ENCODE data around the gene KCNK5.

The KCNK5 gene

DNA sequence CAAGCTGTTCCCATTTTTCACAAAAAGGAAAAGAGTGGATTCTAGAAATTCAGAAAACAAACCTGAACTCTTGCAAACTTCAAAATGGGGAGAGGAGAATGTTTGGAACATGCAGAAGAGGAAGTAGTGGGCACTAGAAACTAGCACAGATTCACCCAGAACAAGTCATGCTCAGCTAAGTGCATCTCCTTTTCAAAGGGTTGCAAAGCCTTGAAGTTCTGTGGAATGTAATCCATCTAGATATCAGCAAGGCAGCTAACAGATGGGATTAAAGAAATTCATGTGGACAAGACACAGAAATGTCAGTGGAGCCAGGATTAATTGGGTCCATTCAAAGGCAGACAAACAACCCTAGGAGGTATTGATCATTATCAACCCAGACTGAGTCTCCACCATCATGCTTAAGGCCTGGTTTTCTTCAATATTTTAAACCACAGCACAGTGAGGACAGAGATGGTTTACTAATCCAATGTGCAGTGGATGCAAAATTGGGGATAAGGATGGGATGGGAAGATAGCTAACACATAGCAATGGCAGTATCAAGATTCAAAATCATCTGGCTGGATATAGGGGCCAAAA lies 31.3 kb downstream of the KCNK5 start:
- no peak for DNase-seq (ENCODE audit: low read depth)

DNA sequence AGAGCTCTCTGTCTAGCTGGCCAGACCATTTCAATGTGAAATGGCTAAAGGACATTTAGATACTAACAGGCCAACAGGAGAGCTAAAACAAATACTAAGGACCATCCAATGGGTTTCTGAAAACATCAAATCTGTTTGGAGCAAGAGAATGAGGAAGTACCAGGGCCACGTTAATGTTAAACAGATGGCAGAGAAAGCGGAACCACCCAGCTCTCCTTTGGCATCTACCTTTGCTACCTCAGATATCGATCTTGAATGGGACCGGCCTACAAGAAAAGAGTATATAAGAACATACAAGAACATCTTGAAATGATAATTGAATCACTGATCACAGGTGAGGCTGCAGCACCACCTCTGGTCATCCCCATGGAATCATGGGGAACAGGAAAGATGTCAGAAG lies 31.8 kb downstream of the KCNK5 start:
- DNase-seq (ENCODE audit: low read depth), result no peak

DNA sequence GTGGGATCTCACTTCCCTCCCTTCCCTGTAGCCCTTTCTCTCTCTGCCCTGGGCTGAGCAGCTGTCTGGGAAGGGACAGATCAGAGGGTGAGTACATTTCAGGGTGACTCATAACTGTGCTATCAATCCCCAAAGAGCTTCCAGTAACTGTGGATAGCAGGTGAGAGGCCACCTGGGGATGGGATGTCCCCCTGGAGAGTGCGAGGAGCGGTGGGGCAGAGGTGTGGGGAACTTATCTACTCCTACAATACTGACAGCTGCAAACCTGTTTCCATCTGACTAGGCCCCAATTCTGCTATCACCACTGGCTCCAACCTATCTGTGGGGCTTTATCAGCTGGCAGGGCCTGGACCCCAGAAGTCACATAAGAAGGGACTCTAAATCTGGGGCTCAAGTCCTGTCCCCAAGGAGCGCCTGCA lies 32.6 kb downstream of the KCNK5 start:
- no peak for DNase-seq (ENCODE audit: low read depth)

DNA sequence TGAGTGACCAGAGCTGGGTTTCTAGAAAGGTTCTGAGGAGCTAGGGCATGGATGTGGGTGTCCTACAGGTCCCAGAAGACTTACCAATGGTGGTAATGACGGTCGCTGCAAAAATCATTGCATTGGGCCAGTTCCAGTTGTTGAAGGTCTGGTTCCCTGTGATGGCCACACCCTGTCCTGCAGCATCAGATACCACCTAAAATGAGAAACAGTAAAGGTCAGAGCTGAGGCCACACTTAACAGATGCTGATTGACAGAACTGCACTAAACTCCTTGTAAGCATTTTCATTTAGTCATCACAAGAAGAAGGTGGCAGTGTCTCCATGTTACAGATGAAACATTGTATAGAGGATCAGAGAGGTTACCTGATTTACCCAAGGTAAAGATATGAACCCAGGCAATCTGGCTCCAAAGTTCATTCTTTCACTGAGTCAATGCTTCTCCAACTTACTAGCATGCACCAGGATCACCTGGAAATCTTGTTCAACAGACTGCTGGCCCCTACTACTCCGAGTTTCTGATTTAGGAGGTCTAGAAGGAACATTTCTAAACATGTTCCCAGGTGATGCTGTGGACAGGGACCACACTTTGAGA lies 33.4 kb downstream of the KCNK5 start:
- no peak for DNase-seq (ENCODE audit: low read depth)

DNA sequence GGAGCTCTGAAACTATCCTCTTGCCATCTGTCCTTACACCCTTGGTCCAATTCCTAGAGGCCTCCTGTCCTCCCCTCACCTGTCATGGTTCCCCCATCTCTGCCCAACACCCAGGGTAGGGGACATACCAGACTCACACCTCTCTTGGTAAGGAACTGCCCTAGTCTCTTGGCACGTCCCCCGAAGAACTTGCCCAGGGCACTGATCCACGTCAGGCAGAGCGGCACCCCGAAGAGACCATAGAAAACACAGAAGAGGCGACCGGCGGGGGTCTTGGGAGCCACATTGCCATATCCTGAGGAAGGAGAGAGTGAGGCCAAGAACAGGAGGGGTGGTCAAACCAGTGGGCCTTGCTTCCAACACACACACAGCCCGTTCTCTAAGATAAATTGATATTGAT lies 34.8 kb downstream of the KCNK5 start:
- DNase-seq (ENCODE audit: low read depth), result no peak

DNA sequence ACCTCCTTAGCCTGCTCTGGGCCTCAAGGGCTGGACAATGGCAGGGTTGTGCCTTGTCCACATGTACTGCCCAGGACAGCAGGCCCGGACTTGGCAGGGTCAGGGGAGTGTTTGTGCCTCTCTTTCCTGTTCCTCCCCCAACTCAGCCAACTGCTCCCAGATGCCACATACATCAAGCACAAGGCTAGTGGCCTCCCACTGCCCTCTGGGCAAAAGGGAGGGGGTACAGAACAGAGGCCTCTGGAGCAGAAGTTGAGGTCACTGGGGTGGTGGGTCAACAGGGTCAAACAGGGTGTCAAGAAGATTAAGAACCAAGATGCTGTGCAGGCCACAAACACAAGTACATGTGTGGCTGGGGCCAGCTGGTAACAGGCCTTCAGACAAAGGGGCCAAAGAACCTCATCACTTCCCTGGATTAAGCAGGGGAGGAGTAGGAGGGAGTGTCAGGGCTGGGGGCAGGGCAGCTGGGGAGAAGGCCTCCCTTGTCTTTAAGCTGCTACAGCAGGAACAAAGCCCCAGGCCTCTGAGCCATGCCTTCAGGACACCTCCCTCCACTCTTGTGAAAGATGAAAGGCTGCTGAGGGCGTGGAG lies 36.0 kb downstream of the KCNK5 start:
- no peak for DNase-seq (ENCODE audit: low read depth)

DNA sequence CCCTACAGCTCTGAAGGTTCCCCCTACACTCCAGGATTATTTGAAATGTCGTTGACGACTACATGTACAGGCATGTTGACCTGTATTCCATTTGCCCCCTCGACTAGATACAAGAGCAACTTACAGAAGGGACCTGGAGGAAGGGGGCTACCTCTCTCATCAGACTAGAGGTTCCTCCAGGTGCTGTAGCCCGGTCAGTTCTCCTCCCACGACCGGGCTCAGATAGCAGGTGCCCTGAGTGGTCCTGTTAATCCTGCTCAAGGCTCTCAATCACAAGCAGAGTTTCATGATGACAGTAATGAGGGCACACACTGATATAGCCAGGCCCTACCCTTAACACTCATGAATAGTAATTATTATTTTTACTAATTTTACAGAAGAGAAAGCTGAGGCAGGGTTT lies 36.5 kb downstream of the KCNK5 start:
- DNase-seq (ENCODE audit: low read depth), result no peak

DNA sequence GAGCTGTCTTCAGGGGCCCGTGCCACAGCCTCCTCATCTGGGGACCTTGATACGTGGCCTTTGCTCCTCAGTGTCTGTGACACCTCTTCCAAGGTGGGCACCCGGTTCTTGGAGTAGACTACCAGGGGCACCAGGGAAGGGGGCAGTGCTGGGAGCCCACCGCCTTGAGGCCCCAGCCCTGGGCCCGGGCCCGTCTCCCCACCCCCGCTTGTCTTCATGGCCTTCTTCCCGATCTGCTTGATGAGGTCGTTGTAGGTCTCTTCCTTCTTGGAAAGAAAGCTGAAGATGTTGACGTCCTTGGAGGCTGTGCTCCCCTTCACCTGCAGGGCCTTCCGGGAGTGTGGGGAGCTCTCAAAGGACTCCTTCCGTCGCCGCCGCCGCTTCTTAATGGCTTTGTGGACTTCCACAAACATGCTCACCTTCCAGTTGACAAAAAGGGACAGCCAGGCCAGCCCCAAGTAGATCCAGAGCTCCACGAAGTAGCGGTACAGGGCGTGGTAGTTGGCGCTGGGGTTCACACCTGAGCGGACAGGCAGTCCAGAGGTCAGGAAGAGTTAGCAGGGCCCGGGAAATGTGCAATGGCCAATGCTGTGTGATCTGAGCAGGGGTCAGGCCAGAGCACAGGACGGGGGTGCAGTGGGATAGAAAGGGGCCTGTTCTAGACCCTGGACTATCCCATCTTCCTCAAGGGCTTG lies 37.9 kb downstream of the KCNK5 start:
- DNase-seq (ENCODE audit: low read depth), result no peak

DNA sequence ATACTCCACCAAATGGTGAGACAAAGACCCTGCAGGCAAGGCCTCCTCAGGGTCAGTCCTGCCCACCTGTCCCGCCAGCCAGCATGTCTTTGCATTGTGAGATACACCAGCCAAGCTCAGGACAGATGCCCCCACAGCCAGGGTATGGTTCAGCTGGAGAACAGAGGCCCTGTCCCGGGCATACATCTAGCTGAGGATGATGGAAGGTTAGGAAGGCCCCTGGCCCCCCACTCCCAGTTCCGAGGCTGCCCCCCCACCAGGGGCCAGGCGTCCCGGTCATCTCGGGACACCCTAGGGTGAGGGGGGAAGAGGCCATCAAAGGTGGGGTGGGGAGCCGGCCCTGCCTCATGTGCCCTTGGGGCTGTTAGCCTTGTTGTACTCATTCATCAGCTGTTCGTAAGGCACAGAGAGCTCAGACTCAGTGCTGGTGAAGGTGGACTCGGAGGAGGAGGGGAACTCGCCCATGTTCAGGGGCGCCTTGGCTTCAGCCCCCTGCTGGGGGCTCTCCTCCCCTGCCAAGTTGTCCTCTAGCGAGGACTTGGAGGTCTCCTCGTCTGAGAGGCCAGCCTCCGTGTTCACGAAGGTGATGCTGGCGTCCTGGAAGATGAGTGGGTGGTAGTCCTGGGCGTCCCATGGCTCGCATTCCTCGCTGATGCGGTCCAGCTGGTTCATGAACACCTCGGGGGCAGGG lies 38.6 kb downstream of the KCNK5 start:
- no peak for DNase-seq (ENCODE audit: low read depth)

DNA sequence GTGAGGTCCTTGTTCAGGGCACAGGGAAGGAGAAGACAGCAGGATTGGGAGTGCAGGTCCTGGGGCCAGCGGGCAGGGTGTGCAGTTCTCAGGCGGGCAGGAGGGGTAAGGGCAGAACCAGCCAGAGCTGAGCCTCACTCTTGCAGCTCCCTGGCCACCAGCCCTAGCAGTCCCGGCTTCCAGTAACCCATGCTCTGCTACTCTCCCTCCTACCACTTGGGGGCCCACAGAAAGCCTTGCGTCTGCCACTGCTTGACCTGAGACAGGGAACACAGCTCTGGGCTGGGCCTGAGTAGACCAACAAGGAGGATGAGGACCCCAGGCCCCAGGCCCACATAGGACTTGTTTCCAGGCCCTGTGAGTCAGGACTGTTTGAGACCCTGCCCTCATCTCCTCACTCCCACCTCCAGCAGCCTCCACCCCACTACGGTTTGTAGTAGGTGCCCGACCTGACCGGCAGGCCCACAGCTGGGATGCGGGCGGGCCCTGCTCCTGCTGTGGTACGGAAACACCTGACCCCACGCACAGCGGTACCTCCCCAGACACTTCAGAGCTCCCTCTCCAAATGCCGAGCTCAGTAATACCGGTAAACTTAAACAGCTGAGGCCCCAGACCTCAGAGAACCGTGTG lies 39.2 kb downstream of the KCNK5 start:
- DNase-seq (ENCODE audit: low read depth), result no peak

DNA sequence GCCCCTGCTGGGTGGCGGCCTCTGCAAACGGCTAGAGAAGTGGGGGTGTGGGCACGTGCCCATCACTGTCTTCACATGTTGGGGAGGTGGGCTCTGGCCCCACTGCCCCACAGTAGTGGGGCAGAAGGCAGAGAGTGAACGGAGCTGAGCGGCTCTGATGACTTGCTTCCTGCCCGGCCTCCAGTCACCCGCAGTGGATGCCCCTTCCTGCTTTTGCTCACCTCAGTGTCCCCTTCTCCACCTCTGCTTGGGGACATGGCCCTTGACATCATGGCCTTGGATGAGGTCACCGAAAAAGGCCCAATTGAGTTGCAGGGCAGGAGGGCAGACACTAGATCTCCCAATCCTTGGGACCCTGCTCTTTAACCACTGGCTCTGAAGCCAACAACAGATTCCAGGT lies 40.1 kb downstream of the KCNK5 start:
- DNase-seq (ENCODE audit: low read depth), result no peak

DNA sequence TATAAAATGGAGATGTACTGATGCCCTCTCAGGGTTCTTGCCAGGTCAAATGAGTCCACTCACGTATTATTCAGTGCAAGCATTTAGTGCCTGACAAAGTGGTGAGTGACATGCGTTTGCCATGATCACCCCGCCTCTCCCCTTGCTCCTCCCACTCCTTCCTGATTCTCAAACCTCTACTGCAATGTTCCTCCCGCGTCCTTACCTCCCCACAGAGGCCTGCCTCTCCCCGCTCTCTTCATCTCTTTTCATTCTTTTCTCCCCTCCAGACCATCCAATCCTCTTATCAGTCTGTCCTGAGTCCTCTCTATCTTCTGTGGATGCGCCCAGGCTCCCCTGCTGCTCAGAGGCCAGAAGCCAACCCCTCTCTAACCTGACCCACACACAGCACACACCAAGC lies 40.7 kb downstream of the KCNK5 start:
- no peak for DNase-seq (ENCODE audit: low read depth)

DNA sequence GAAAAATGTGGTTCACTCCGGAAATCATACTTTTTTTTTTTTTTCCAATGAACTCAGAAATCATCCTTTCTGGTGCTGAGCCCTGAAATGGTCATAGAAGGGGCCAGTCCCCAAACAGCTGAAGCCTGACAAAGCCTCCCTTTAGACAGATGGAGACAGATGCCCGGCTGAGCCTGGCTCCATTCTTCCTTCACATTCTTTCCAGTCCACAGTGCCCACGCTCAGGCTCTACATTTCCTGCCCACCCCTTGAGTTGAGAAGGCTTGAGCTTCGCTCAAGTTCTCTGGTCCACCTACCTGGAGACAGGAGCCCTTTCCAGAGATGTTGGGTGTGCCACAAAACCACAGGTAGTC lies 41.2 kb downstream of the KCNK5 start:
- no peak for DNase-seq (ENCODE audit: low read depth)

DNA sequence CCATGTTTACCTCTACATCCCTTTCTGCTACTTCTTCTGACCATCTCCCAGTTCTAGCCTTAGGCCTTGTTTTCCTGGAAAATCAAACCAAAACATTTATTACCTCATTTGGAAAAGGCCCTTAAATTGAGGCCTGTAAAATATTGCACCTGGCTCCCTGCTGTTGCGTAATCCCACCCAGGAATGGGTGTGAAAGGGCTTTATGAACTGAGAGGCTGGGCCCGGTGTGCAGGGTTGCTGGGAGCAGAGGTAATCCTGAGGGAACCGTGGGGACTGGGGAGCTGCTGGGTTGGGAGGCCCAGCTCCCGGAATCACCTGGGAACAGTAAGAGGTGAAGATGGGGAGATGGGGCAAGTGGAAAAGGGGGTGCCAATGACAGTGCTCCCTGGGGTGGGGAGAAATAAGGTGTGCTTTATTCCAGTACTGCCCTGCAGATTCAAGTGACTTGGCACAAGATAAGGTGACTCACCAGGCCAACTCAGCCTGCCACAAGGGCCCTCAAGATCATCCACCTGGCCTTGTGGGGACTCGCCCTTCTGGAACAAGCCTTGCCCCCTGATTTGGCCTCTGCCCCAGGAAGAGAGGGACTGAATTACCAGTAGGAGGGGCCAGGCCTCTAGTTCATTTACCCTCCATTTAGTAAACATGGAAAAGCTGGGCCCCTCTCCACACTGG lies 44.2 kb downstream of the KCNK5 start:
- no peak for DNase-seq (ENCODE audit: low read depth)

DNA sequence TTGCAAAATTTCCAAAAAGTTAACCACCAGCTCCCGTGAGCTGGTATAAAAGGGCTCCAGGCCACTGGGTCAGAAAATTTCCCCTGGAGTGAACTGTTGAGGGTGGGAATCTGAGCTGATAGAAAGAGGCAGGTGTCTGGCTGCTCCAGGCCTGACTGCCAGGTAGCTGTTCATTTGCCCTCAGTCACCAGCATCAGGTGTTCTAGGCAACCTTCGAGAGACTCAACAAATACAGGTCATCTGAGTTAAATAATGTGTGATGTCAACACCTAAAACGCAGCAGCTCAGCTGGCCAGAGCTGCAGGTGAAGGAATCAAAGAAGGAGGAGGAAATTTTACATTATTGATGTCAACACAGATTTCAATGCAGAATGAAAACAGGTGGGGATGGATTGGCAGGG lies 46.7 kb downstream of the KCNK5 start:
- no peak for DNase-seq (ENCODE audit: low read depth)

DNA sequence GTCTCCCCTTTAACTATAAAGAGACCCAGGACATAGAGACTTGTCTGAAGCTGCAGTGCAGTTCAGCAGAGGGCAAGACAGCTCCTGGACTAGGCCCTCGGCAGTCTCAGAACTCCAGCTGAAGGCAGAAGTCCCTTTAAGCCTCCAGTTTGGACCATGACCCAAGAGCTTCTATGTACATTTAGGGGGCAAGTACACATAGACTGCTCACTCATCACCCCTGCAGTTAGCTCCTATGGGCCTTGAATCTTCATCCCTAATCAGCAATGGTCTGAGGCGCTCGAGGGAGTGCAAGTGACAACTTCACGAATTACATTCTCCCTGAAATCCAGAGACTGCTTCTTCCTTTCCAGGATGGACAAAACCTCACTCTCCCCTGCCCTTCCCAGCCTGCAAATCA lies 47.4 kb downstream of the KCNK5 start:
- no peak for DNase-seq (ENCODE audit: low read depth)

DNA sequence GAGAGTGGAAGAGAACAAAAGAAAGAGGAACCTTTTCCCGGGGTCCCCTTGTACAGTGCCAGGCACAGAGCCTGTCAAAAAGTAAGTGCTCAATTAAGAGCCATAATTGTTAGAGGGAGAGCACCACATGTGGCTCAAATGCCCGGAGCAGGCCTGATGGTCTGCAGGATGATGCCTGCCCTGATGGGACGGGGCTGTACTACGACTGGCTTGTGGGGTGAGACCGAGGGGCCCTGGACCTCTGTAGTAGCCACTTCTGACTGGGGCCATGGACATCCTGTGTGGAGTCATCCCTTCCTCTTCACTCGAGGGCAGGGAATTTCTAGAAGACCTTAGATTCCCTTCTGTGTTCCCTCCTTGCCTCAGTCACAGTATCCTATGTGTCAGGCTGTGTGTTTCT lies 47.9 kb downstream of the KCNK5 start:
- DNase-seq (ENCODE audit: low read depth), result no peak

DNA sequence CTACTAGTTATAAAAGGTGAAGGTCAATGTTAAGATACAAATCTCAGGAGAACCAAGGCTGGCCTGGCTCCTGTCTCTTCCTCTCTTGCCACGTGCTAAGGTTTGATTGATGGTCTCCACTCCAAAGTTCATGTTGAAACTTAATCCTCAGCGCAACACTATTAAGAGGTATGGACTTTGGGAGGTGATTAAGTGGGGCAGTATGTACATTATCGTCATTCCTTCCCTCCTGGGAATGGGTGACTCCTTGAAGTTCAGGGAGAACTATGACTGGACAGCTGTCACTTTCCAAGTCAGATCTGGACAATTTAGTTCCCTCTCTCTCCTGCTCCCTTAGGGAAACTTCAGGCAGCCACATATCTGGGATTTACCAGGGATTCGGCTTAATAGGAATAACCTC lies 50.5 kb downstream of the KCNK5 start:
- no peak for DNase-seq (ENCODE audit: low read depth)

DNA sequence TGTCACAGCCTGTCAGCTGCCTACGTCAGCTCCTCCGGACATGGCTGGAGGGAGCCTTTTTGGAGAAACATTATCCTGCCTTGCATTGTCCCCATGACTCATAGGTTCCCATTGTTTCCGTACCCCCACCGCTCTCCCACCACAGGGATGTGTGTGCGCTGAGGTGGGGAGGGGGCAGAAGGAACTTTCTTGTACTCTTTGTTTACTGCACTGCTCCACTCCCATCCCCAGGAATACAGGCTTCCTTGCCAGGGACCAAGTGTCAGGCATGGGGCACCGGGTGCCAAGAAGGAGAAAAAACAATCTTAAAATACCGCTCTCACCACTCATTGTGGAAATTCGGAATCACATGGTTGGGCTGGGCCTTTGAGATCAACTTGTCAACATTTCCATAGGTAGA lies 51.0 kb downstream of the KCNK5 start:
- no peak for DNase-seq (ENCODE audit: low read depth)

DNA sequence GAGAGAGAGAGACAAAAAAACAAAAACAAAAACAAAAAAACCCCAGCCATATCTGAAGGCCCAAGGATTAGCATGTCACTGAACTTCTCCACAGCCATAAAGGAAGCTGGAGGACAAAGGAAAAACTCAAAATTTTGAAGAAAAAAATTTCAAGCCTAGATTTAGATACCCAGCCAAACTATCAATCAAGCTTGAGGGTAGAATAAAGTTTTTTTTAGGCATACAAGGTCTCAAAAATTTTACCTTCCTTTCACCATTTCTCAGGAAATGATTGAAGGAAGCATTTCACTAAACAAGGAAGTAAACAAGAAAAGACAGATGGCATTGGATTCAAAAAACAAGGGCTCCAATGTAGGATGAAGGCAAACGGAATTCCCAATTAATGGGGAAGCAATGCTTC lies 52.1 kb downstream of the KCNK5 start:
- no peak for DNase-seq (ENCODE audit: low read depth)

DNA sequence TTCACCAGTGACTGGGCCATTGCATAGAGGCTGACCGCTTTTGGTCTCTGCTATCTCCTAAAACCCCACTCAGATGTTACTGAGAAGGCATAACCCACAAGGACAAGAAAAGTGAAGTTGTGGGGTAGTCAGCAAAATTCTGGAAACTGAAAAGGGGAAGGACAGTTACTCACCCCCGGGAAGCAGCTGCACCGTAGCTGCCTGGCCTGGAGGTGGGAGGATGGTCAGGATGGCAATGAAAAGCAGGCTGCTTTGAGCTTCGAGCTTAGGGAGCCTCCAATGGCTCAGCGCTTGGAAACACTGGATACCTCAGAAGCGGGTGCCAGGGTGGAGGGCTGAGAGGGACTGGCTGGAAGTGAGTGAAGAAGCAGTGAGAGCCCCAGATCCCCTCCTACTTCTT lies 56.0 kb downstream of the KCNK5 start:
- no peak for DNase-seq (ENCODE audit: low read depth)

DNA sequence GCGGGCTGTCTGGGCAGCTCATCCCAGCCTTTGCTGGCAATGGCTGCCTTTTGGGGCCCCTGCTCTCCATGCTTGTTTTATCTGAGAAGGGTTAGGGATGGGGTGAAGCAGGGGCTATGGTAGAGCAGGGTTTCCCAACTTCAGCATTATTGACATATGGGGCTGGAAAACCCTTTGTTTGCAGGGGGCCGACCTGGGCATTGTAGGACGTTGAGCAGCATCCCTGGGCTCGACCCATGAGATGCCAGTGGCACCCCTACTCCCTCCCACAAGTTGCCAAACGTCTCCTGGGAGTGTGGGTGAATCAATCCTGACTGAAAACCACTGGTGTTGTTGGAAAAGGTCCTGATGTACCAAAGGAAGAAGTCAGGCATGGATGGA lies 56.9 kb downstream of the KCNK5 start:
- no peak for DNase-seq (ENCODE audit: low read depth)

Data from stimulated activated CD8-positive, alpha-beta memory T cell treated with anti-CD3 and anti-CD28 coated beads, Interleukin-15, amount 100 ng/mL, for 24 hours (primary cell).